Body of pancreas (tissue), 4 donors: Measurements from ENCODE around the gene OTUB2.

ENCODE experiments used
- POLR2A ChIP-seq, 3 donors: fragments of 450-650 bp; IDR thresholded peaks; one replicate each; pipeline ENCODE4 v1.6.1; 2016; ENCODE audit warnings: antibody characterized with exemption in 3 of 3, mild to moderate bottlenecking in 2 of 3
- TF ChIP-seq, protein P1 (sequence below), 7 experiments: fragments of 450-650 bp in 4 of 7; fragments of 200-600 bp in 3 of 7; sonication (generic) in 3 of 7; IDR thresholded peaks; one replicate each; pipeline ENCODE4 v1.5.1; 2016 to 2019; ENCODE audit warnings: antibody characterized with exemption in 7 of 7

DNA sequence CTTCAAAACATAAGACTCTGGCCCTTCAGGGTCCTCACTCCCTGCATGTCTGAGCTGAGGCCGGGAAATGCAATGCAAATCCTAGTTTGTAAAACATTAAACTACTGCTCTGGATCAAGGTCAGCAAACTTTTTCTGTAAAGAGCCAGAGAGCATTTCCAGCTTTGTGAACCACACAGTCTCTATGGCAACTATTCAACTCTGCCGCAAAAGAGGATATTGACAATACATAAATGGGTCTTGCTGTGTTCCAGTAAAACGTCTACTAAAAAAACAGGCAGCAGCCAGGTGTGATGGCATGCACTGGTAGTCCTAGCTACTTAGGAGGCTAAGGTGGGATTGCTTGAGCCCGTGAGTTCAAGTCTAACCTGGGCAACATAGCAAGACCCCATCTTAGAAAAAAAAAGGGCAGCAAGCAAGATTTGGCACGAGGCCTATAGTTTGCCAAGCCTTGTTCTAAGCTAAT, 32.6 kb downstream of the OTUB2 start:
- TF ChIP-seq, protein P1, sequence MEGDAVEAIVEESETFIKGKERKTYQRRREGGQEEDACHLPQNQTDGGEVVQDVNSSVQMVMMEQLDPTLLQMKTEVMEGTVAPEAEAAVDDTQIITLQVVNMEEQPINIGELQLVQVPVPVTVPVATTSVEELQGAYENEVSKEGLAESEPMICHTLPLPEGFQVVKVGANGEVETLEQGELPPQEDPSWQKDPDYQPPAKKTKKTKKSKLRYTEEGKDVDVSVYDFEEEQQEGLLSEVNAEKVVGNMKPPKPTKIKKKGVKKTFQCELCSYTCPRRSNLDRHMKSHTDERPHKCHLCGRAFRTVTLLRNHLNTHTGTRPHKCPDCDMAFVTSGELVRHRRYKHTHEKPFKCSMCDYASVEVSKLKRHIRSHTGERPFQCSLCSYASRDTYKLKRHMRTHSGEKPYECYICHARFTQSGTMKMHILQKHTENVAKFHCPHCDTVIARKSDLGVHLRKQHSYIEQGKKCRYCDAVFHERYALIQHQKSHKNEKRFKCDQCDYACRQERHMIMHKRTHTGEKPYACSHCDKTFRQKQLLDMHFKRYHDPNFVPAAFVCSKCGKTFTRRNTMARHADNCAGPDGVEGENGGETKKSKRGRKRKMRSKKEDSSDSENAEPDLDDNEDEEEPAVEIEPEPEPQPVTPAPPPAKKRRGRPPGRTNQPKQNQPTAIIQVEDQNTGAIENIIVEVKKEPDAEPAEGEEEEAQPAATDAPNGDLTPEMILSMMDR (IDR thresholded peaks at IDR 0.05) = peak in 1 of 7 experiments; percentile 10
- TF ChIP-seq POLR2A (IDR thresholded peaks at IDR 0.05) = no peak
